NCI-H526 (cell line): ENCODE measurements around the gene CEP128.

Experiments used
- DNase-seq, 2 experiments: peaks; one replicate each; lab custom pipeline; 2025; lab: John Stamatoyannopoulos, UW

Gene CEP128

DNA sequence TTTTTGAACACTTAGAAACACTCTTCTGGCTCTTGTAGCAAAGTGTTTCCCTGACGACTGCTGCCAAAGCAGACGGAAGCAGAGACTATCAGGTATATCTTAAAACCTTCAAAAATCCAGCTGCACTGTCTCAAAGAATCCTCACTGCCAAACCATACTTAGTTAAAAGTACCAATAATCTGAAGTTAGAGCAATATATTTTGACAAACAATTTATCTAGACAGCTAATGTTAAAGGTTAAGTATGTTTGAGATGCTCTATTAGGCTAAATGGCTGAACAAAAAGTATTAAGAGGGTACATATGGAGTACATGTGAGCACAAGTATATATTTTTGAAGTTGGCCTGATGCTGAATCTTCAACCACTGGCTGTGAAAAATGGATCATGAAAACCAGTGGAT is 398.3 kb downstream of the CEP128 start:
- no peak for DNase-seq

DNA sequence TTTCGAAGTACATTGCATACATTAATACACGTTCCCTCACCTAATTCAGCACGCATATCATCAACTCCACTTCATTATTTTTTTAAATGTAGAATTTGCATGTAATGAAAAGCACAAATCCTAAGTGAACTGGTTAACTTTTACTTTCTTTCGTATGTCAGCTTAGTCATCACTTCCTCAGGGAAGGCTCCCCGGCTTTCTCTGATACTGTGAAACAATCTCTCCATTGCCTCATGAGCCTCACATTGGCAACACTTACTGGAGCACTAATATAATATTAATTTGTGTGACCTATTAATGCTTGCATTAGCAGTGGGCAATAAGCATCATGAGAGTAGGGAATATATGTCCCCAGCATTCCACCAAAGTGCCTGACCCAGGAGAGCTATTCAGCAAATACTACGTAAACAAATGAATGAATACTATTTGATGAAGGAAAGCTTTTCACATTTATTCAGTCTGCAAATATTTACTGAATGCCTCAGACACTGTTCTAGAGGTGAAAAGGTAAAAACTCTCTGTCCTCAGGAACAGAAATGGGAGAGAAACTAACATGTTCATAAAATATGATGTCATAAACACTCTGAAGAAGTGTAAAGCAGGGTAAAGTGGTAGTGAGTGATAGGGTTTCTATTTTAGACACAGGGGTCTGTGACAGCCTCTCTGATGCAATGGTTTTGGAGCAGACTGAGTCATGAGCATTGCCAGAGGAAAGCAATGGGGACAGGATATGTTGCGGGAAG is 402.7 kb downstream of the CEP128 start:
- DNase-seq: no peak

DNA sequence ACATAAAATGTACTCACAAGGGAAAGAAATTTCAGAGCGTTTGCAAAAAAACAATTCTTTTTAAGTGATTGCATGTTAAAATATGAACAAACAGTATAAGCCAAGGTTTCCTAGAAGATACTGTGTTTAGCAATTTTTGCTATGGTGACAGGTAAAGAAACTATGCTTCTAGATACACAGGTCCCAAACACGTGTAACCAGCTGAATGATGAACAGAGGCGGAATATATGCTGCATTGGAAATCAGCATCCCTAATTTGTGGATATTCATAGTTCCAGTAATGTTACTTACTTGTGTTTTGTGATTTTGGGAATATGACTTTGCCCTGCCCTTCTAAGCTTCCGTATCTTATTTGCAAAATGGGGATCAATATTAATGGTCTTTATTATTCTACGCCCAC is 403.9 kb downstream of the CEP128 start:
- DNase-seq: no peak

DNA sequence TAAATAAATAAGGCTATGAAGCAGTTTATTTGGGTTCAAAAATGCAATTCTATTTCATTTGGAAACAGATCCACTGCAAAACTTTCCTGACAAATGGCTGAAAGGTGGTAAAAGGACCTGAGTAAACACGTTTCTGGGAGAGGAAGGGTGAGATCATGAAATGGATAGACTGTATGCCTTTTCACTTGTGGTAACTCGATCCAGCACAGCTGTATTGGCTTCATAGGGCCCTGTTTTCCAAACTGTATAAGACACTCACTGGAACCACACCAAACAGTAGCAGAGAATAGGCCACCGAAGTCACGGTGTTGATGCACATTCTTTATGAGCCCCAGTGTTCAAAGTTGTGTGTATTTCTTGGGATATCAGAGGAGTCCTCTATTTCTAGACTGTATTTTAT is 405.1 kb downstream of the CEP128 start:
- DNase-seq: peak in 1 of 2 experiments; percentile 7

DNA sequence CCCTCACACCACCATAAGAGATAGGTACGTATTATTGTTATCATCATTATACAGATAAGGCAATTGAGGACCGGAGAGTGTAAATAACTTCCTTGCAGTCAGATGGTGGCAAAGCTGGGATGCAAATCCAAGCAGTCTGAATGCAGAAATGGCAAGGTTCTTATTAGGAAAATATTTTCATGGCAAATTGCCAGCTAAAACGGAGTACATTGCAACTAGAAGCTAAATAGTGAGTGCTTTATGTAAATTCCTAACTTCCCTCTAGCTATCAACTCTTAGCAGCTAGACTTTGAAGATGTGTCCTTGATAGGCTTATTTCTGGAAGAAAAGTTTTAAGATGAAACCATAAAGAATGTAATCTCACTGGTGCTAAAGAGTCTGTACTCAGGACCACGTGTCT is 406.4 kb downstream of the CEP128 start:
- DNase-seq: peak; percentile 46 to 72

DNA sequence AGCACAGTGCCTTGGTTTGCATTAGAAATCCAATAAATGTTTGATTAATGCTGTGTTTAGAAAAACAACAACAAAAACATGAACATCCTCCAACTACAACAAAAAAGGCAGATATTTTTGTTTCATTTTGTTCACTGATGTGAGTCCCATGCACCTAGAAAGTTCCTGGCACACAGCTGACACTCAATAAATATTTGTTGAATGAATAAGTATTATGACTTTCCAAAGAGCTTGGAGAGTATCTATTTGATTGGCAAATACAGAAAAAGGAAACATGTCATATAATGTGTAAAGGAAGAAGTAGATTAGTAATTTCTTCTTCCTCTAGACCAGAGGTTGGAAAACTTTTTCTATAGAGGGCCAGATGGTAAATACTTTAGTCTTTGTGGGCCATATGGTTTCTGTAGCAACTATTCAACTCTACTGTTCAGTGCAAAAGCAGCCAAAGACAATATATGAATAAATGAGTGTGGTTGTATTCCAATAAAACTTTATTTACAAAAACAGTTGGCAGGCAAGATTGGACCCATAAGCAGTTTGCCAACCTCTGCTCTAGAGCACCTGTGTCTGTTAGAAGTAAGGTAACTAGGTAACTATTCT is 417.9 kb downstream of the CEP128 start:
- DNase-seq: no peak

DNA sequence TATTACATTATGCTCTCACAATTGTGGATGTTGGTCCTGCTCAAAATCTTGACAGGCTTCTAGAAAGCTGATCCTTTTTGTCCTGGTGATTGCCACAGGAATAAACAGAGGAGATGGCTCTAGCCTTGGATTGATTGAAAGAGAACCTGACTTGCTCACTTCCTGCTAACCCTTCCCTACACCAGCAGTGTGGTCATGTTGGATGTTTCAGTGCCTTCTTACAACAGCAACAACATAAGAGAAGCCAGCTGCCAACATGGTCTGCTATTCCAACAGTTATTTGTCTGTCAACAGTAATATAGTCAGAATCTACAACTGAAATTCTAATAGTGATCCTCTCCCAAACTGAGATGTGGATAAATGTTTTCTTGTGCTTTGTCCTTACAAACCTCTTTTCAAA is 418.6 kb downstream of the CEP128 start:
- no peak for DNase-seq

DNA sequence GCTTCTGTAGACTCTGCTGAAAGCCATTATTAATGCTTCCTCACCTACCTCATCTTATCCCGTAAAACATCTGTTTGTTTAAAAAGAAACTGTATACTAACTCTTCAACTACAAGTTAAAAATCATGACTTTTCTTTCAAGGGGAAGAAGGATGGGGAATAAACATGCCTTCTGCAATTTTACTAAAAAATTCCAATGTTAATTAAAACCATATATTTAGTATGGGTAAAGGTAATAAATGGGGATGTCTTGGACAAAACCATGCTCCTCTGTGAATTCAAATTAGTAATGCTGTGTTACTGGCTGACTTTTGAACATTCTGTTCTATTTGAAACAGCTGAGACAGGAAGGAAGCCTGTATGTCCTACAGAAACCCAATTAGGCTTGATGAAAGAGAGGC is 419.1 kb downstream of the CEP128 start:
- no peak for DNase-seq

DNA sequence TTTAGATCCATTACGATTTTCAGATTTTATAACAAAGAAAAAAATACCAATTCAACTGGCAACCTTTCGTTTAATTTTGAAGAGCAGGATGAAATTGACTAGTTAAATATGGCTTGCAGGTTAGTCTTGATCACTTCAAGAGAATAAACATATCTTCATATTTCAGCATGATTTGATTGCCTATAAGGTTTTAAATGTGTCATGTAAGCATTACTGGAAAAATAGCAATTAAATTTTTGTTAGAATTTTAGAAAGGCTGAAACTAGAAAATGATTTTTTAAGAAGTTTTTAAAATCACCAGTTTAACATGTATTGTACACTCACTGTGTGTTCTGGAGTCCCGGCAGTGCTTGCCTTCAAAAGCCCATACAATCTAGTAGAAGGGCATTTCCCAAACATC is 420.1 kb downstream of the CEP128 start:
- DNase-seq: no peak

DNA sequence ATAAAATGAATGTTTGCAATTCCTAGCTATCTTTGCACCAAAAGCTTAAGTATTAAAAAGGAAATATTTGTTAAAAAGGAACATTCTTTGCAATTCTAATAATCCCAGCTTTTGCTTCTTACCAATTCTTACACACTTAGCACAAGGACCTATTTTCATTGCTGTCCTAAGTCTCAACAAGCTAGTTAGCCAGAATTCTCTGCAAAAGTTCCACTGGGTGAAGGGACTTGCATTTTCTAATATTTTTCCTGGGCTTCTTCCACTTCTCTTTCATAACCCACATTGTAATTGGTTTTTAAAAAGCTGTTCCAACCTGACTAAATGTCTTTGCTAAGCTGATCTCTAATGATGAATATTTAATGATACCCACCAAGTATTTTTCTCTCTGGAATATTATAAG is 422.5 kb downstream of the CEP128 start:
- DNase-seq: no peak

DNA sequence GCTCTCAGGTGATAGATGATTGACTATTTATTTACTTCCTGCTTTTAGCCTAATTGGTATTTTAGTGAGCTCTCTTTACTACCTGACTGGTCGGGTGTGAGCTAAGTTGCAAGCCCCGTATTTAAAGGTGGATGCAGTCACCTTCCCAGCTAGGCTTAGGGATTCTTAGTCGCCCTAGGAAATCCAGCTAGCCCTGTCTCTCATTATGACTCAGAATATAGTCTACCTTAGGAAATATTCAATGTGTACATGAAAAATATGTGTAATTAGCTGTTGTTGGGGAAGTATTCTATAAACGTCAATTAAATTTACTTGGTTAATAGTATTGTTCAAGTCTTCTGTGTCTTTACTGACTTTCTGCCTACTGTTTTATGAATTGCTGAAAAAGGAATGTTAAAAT is 423.4 kb downstream of the CEP128 start:
- DNase-seq: no peak

DNA sequence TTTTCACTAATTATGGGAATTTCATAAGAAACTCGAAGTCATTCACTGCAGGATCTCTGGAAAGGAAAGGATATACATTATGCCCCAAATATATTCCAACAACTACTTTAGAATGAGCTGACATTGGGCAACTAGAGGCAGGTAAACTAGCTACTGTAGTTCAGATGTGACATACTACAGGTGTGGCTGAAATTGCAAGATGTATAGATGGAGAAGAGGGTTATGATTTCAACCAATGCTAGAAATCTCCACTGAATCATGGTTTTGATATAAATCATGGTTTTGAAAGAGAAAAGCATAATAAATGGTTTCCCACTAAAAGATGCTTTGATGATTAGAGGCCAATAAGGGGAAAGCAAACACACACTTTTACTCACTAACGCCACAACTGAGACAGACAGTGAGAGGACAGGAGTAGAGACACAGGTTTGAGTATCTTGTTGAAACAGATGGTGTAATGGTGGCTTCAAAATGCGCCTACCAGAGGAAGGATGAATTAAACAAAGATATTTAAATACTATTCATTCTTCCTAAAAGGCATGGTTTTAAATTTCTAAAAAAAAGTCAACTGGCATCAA is 434.2 kb downstream of the CEP128 start:
- DNase-seq: no peak

DNA sequence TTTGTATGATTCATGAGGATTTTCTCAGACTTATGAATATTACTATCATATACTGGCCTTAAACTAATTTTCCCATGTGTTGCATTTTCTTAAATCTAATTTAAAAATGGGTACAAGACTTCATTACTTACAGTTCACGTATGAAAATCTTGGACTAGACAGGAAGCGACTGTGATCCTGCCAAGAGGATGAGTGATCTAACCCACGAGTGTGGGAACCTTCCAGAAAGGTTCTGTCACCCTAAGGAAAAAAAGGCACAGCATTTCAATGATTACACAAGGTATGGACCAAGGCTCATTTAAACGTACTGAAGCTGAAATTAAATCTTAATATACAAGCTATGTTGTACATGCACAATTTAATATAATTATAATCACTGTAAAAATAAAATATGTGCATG is 436.8 kb downstream of the CEP128 start:
- DNase-seq: no peak

DNA sequence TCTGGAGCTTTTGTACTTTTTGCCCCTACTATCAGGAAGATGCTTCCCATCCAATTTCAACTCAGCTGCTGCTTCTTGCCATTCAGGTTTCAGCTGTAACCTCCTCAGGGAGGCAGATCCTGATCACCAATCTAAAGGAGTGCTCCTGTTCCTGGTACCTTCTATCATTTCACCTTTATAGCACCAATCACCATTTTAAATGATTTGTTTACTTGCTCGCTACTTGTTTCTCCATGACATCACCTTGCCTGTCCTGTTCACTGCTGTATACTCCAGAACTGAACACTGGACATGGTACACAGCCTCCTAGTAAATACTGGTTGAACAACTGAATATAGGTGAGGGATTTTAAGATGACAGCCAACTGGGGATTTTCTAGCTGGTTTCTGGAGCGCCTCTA is 443.0 kb downstream of the CEP128 start:
- DNase-seq: no peak

DNA sequence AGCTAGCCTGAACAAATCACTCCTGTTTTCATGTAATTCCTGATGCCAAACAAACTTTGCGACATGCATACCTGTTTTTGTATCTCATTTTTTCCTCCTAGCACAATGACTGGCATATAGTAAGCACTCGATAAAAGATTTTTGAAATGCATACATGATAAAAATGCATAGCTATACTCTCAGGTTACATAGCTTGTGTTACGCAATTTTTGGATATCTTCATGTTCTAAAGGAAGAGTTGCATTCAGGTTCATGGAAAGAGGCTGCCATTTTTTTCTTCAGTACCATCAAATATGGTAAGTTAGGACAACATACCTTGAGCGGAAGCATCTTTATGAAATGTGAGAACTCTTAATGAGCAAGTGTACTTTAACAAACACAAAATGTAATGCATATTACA is 445.4 kb downstream of the CEP128 start:
- DNase-seq: no peak

DNA sequence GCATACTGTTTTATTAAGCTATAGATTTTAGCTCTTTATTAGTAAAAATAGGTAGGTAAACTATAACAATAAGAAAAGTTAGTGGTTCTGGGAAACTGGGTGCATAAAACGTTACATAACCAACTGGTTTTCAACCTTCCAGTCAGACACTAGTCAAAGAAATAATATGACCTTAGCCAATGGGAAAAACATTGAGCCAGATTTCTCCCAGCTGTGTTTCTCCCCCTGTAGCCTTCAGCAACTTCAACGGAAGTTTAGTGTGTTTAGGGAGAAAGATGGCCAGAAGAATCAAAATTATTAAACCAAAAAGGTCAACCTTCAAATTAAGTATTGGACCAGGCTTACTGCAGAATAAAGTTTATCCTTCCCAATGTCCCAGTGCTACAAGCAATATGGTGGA is 446.8 kb downstream of the CEP128 start:
- DNase-seq: no peak

DNA sequence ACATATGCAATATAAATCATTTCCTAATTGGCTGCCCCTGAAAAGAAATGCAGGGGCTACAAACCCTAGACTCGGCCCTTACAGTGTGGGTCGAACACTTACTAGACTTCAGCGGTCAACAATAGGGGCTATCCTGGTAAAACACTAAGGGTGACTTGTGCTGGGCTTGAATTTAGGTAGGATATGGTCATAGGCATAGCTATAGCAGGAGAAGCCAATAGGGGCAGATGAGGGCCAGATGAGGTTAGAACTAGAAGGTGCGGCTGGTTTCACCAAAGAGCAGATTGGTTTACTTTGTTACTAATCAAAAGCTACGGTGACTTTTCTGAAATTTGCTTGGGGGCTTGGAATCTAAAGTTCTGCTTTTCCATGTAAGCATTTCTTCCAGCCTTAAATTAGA is 447.9 kb downstream of the CEP128 start:
- no peak for DNase-seq

DNA sequence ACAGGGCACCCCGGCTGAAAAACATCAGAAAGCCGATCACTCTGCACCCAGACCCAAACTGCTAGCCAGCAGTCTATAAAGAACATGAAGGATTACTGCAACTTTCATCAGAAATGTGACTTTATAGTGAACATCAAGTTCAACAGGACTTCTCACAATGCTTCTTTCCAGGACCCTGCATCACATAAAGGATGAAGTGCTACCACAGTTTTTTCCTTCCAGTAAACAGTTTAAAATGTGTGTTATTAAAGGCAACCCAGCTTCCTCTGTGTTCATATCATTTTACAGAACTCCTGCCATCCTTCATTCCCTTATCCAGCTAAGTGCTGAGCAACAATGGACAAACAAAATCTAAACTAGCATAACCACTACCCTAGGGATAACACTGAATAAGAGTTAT is 449.9 kb downstream of the CEP128 start:
- DNase-seq: no peak

DNA sequence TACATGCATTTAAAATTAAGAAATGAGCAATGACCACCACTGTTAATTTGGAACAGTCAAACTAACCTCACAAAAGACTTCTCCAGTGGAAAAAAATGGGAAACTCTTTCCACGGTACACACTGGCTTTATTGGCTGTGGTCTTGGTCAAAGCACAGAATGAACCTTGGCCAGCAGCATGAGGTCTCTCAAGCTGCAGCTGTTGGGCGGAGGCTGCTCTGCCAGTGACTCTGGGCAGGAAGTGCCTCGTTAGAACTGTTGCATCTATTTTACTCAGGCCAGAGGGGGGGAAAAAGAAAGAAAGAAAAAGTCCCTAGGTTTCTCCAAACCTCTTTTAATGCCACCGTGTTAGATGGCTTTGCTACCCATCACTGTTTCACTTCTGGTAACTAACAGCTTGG is 450.4 kb downstream of the CEP128 start:
- DNase-seq: no peak

DNA sequence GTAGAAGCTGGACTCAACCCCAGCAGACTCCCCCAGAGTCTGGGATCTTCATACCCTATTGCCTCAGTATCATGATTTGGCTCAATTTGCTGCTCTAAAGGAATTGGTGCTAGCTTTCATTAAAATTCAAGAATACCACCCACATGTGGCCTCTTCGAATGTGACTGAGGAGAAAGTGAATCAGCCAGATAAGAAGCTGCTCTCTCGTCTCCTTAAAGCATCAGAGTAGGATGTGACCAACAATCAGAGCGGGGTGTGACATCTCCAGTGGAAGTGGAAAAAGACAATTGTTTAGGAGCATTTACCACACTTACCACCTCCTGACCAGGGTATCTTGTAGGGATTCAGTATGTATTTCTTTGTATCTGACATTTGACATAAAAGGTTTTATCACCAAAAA is 452.0 kb downstream of the CEP128 start:
- no peak for DNase-seq

DNA sequence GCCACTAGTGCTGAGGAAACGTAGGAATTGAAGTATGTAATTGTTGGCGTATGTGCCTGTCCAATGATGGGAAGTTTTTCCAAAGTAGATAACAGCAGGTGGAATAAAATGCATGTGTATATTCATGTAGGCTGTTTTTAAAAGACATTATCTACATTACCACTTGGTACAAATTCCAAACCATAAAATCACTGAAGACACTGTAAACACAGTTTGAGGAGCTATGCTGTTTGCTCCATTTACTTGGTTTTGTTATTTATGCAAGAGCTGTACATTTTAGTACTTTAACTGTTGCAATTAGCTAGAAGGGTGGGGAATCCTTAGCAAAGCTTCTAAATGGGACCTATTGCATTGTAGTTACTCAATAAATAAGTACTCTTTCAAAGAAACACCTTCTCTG is 455.8 kb downstream of the CEP128 start:
- DNase-seq: no peak

DNA sequence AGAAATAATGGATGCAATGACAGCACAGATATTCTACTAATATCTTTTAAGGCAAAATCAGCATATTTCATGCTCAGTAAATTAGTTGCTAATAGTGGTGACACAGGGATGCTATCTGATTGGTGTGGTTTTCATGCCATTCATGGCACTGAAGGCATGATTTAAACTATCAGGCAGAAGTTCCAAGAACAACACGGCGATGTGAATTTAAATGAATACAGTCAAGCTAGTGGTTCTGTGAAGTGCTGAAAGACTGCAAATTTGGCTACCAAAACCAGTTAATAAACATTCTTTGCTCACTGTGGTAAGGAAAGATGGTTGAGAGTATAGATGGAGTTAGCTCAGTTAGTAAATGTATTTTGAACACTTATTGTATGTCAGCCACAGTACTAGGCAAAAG is 458.2 kb downstream of the CEP128 start:
- DNase-seq: no peak

DNA sequence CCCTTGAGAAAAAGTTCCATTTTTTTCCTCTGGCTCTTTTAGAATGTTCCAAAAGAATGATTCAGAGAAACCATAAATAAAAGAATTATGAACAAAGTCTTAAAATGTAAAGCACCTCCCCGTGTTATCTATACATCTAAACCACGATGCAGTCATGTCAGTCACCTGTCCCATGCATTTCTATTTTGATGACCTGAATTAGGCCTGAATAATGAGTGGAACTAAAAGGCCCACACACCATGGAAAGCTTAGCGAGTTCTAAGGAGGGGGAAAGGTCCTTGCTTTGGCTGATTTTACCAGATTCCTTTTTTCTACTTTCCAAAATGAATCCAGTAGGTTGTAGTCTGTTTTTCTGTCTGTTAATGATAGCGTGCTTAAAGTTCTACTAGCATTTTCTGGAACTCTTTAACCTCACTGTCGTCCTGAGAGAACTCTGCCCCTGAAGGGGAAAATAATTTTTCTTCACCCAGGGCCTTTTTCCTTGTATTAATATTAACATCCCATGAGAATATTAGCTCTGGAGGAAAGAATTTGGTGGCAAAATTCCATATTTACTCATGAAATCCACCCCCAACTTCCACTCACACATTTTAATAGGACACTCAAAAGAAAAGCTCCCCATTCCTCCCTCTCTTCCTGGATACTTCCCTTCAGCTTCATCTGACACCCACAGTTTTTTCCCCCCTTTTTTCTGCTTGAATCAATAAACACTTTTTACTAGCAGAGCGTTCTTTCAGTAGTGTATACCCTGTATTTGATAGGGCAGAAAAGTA is 464.0 kb downstream of the CEP128 start:
- no peak for DNase-seq
